ENCODE results near the gene PAWR.
"Not testable (repeated sequence)": the region's sequence is repeated elsewhere in the genome, so short reads cannot be mapped to it uniquely, and the experiment has no call there.

PAWR gene

DNA sequence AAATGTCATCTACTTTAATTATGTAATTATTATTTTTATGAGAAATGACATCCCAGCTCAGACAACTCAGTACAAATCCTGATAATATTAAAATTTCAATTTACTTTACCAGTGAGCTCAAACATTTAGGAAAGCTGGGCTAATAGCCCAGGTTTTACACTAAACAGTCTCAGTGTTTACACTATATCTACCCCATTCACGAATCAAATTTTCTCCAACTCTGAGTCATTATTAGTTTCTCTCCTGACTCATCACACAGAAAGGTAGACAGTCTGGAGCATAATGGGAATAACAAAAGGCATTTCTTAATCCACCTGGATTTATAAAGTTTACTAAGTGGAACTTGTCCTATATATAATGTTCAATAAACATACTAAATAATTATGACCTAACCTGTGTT is 5.7 kb downstream of the PAWR start:
- DNase-seq, result no peak

DNA sequence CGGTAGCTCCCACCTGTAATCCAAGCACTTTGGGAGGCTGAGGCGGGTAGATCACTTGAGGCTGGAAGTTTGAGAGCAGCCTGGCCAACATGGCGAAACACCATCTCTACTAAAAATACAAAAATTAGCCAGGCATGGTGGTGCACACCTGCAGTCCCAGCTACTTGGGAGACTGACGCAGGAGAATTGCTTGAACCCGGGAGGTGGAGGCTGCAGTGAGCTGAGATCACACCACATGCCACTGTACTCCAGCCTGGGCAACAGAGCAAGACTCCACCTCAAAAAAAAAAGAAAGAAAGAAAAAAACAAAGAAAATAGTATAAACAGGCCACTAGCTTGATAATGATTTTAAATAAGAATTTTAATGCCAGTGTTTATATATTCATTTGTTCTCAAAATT is 6.4 kb downstream of the PAWR start:
- DNase-seq, result not testable (repeated sequence)

DNA sequence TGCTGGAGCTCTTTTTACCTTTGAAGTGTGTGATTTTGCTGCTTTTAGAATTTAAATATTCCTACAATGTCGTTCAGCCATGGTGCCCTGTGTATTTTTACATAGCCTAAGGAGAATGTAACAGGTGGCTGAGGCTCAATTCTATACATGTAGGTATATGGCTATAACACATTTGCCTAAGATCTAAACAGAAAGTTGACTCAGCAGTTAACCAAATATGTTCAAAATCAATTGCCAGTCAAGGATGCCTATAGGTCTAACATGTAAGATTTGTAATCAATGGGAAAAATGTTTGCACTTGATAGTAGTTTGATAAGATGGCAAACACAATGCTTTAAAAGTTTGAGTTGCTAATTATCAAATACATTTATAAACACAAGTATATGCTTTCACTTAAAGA is 8.2 kb downstream of the PAWR start:
- no peak for DNase-seq

GRCh38 chr12:79681008-79681590 is 9.7 kb downstream of the PAWR start:
- no peak for DNase-seq

DNA sequence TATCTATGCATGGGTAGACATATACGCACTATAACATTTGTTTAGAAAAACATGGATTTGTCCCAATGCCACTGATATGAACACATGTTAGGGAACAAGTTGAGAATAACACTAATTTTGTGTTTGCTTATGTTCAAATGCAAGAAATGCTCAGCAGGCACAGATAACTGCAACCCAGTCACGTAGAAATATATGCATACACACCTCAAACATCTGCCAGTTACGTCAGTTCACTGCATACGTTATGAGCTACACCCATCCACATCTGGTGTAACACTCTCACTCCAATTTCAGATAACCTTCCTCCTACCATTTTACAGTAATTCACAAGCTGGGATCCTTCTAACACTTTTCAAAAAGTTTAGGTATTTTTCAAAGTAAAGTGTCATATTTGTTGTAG is 10.7 kb downstream of the PAWR start:
- no peak for DNase-seq

DNA sequence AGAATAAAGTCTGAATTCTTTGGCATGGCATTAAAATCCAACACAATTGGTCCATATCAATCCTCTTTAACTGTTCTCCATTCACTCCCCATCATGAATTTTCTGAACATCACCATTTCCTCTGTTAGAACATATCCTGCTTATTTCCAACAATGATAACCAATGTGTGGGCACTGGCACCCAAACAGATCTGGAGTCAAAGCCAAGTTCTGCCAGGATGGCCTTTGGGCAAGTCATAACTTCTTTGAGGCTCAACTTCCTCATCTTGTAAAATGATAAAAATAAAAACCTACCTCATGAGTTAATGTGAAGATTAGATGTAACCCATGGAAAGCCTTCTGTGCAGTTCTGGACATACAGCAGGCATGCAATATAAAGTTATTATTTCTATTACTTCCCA is 12.5 kb downstream of the PAWR start:
- DNase-seq, result no peak

DNA sequence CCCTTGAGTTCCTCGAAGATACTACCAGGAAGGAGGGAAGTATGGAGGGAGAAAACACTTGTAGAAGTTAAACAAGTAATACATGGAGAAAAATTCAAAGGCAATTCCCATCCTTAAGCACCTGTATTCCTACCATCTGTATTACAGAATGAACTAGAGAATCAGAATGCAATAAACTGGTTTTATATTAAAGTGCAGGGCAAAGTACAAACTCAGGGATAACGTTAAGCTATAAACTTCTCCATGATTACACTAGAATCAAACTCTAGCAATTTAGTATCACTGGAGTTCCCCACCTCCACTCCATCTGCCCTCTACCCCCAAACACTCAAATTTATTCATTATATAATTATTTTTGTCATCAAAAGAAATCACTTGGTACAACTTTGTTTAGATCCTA is 13.1 kb downstream of the PAWR start:
- no peak for DNase-seq

- no peak for DNase-seq
Measured at GRCh38 chr12:79676579-79676978, 14.2 kb downstream of the PAWR start.

GRCh38 chr12:79674629-79675028 is 16.1 kb downstream of the PAWR start:
- DNase-seq, result no peak

DNA sequence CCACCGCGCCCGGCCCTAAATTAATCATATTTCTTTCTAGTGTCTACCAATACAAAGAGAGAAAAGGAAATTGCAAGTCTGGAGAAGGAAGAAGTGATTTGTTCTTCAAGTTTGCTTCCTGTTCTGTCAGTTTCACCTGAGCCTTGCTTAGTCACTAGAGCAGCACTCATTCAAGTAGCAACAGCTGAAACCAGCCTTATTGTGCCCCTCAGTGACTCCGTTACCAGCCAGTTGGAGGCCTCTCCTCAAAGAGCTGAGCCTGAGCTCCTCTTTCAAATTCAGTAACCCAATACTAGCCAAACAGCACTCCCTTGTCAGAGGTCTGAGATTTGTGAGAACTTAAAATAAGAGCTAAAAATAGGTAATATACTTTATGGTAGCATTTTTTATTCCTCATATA is 17.4 kb downstream of the PAWR start:
- no peak for DNase-seq

- no peak for DNase-seq
Measured at GRCh38 chr12:79668113-79668512, 22.7 kb downstream of the PAWR start.

- DNase-seq, result no peak
Measured at GRCh38 chr12:79665212-79665887, 25.4 kb downstream of the PAWR start.

DNA sequence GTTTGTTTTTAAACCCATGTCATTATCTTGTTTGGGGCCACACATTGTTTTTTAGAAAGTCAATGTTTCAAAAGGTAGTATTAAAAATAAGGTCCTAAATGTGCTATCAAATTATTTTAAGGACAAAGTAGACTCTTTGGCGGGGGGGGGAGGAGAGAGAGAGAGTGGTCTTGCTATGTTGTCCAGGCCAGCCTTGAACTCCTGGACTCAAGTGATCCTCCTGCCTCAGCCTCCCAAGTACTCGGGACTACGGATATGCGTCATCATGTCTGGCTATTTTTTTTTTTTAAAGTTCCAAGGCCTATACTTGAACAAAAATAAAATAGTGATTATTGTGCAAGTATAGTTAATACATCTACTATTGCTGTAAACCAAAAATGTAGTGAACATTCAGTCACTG is 26.2 kb downstream of the PAWR start:
- no peak for DNase-seq

- DNase-seq, result no peak
Measured at GRCh38 chr12:79662046-79662811, 28.5 kb downstream of the PAWR start.

GRCh38 chr12:79661629-79662028 is 29.1 kb downstream of the PAWR start:
- DNase-seq, result no peak

DNA sequence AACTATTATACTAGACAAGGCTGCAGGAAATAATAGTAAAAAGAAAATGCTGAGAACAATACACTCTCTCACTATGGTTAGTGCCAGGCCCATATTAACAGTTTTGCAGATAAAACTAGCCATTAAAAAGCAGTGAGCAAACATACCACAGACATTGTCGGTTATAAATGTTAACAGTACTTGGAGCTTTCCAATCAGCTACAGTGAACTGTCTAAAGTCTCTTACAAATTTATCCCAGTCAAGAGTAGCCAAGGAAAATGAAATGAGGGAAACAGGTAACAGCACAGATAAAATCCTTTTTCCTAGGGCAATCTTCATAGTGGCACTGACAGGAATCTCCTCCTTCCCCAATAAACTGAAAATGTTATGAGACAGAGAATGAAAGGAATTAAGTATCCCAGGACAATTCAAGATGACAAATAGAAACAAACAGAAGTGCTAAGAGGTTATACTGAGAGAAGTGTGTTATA is 30.8 kb downstream of the PAWR start:
- DNase-seq, result no peak

DNA sequence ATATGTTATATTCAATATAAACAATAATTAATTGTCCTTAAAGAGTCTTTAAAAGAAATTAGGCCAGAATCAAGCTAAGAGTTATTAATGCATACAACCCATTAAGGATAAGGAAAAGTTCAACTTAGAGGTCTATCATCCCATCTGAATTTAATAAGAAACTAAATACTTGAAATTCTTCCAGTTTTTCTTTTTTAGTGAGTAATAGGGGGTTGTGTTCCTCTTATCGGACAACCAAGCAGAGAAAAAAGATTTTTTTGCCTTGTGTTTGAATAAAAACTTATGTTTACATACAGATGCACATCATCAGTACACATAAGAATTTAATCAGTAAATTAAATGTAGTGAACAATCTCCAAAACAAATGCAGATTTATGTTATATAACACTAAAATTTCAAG is 32.5 kb downstream of the PAWR start:
- DNase-seq, result no peak

DNA sequence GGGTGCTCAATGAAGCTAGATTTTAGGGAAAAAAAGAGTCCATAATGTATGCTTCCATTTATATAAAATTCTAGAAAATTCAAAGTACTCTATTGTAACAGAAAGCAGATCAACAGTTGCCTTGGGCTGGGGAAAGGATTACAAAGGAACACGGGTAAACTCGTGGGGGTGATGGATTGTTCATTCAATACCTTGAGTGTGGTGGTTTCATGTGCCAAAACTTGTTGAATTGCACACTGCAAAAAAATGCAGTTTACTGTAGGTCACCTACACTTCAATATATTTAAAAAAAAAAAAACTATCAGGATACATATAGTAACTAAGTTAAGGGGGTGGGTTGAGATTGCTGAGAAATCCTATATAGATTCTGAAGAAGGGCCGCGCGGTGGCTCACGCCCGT is 33.6 kb downstream of the PAWR start:
- DNase-seq, result no peak

DNA sequence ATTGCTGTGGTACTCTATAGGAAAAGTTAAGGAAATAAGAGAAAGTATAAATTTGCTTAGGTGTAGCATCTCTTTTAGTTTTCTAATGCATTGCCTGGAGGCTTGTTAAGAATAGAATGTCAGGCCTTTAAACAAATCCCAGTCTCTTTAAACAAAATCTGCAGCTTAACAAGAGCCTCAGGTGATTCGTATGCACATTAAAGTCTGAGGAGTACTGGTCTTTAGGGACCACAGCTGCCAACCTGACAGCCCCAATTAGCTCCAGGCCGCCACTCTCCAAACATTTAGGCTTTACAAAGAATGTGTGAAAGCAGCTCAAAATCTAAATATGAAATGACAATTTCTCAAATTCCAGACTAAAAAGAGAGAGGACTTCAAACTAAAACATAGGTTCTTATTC is 35.7 kb downstream of the PAWR start:
- no peak for DNase-seq

- no peak for DNase-seq
Measured at GRCh38 chr12:79652521-79652920, 38.2 kb downstream of the PAWR start.

- DNase-seq, result no peak
Measured at GRCh38 chr12:79650440-79650839, 40.3 kb downstream of the PAWR start.

DNA sequence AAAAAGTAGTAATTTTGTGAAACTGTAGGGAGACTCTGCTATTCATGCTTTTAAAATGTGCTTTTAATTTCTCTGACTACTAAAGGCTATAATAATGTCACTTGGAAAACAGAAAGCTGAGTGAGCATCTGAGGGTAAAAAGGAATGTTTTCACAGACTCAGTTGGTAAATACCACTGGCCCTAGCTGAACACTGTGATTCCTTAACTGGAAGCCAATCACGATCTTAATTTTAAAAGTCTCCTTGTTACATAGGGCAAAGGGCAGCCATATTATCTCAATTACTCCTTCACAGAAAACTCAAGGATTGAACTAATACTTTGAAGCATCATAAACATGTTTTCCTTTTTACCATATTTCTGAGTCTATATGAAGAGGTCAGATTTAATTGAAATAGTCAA is 41.9 kb downstream of the PAWR start:
- DNase-seq, result no peak

- not testable (repeated sequence) for DNase-seq
Measured at GRCh38 chr12:79646843-79647242, 43.9 kb downstream of the PAWR start.

GRCh38 chr12:79645235-79645630 is 45.5 kb downstream of the PAWR start:
- no peak for DNase-seq

Data from CD4-positive, alpha-beta T cell treated with Interleukin-17A for 4 hours (primary cell).